AML-193 (cell line): ENCODE data around the gene COMMD6.
A peak's percentile ranks its signal among the peaks of the same experiment; 100 is the strongest.

Experiments used
- DNase-seq, 2 experiments: peaks; one replicate each; lab custom pipeline; 2025; lab: John Stamatoyannopoulos, UW

COMMD6 gene

DNA sequence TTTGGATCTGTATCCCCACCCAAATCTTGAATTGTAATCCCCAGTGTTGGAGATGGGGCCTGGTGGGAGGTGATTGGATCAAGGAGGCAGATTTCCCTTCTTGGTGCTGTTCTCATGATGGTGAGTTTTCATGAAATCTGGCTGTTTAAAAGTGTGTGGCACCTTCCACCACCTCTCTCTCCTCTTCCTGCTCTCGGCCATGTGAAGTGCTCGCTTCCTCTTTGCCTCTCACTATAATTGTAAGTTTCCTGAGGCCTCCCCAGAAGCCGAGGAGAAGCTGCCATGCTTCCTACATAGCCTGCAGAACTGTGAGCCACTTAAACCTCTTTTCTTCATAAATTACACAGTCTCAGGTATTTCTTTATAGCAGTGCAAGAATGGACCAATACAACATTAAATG, 15.7 kb downstream of the COMMD6 start:
- no peak for DNase-seq

DNA sequence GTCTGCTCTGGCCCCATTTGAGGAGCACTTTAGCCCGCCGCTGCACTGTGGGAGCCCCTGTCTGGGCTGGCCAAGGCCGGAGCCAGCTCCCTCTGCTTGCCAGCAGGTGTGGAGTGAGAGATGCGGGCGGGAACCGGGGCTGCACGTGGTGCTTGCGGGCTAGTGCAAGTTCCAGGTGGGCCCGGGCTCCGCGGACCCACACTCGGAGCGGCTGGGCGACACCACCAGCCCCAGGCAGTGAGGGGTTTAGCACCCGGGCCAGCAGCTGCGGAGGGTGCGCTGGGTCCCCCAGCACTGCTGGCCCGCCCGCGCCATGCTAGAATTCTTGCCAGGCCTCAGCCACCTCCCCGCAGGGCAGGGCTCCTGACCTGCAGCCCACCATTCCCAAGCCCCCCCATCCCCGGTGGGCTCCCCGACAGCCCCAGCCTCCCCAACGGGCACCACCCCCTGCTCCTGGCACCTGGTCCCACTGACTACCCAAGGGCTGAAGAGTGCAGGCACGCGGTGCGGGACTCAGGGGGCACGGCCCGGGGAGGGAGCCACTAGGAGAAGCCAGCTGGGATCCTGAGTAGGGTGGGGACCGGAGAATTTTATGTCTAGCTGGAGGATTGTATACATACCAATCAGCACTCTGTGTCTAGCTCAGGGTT, 19.1 kb downstream of the COMMD6 start:
- DNase-seq = no peak

DNA sequence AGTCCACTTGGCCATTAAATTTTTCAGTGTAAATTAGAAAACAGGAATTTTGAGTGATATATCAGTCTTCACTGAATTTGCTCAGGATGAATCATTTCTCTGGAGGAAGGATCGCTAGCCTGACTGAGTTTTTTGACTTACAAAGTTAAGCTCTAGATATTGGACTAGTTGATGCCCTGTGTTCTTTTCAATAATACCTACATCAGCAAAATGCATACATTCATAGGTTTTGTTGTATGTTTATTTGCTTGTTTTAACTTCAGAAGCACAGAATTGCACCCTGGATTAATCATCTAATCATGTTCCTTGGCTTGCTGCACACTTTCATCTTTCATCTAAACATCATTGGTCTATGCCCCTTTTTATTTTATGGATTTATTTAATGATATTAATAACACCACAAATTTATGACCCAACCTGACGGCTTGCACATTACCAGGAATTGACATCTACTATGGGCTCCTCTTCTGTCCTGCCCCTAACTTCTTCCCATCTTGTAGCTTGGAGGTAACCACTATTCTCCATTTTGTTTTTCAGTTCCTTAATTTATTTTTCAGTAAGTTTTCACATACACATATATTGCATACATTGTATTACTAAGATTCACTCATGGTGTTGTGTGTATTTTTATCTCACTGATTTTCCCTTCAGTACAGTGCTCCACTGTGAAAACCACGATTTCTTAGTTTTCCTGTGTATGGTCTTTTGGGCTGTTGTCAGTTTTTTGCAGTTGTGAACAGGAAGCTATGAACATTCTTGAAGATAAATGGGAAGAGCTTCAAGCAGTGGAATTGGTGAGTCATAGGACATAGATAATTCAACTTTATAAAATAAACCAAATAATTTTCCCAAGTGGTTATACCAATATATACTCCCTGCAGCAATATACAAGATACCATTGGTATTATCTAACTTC, 23.3 kb downstream of the COMMD6 start:
- peak; percentile 33 to 59 for DNase-seq

DNA sequence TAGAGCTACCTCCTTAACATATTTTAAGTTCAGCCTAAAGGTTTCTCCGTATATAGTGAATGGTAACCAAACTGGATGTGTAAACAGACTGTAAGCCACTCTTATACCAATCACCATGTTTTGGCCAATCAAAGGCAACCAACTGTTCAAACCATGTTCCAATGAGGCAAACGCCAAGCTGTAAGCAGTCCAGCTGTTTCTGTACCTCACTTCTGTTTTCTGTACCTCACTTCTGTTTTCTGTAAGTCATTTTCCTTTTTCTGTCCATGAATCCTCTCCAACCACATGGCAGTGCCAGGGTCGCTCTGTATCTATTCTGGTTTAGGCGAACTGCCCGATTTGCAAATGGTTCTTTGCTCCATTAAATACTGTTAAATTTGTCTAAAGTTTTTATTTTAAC, 24.4 kb downstream of the COMMD6 start:
- DNase-seq = no peak

DNA sequence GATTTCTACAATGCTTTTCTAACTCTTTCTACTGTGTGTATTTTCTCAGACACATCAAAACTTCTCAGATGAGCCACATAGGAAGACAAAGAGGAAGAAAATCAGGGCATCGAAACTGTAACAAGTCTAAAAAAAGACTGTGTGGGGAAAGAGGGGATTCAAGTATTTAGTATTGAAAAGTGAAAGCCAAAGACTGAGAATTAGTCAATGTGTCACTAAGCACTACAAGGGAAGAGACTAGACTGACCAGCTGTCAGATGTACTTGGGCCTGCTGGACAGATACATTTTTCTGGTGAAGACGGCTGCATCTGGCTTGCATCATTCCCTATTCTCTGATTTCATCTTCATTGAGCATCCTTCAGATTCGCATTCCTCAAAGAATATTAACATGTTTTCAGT, 25.4 kb downstream of the COMMD6 start:
- no peak for DNase-seq

DNA sequence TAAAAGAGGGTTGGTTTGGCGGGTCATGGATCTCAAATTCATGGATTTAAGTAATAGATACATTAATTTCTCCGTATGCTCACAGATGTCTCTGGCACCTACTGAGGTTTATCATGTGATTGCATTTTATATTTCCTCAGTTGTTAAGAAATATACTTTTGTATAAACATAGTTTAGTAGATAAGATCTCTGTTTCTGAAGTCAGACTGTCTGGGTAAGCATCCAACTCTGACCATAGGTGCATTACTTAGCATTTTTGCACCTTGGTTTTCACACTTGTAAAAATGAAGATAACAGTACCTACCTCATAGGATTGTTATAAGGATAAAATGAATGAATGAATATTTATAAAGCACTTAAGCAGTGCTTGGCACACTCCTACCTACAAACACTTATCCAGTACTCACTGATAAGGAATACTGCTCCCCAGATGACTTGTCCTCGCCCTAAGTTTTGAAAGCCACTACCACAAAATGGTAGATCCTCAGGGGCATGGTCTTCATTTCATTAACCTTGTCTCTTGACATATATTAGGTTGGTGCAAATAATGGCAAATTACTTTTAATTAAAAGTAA, 26.5 kb downstream of the COMMD6 start:
- no peak for DNase-seq

DNA sequence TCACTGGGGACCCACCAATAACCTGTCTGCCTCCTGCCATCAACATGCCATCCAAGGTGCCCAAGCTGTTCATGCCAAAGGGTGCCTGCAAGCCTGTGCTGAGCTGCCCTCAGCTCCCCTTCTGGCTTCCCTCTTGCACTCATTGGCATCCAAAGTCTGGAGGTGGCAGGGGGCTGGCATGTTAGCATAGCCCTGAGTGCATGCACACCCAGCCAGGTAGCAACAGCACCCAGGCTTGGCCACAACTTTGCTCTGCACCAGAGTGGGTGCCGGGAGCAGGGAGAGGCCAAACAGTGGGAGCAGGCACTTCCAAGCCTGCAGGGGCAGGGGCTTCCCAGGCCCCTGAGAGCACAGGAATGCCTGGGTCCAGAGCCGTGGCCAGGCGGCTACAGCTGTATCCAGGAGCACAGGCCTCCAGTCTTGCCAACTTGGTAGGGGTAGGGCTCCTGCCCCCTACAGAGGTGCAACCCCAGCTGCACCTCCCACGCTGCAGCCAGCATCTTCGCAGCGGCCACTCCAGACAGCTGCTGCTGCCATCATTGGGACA, 29.6 kb downstream of the COMMD6 start:
- DNase-seq = no peak

DNA sequence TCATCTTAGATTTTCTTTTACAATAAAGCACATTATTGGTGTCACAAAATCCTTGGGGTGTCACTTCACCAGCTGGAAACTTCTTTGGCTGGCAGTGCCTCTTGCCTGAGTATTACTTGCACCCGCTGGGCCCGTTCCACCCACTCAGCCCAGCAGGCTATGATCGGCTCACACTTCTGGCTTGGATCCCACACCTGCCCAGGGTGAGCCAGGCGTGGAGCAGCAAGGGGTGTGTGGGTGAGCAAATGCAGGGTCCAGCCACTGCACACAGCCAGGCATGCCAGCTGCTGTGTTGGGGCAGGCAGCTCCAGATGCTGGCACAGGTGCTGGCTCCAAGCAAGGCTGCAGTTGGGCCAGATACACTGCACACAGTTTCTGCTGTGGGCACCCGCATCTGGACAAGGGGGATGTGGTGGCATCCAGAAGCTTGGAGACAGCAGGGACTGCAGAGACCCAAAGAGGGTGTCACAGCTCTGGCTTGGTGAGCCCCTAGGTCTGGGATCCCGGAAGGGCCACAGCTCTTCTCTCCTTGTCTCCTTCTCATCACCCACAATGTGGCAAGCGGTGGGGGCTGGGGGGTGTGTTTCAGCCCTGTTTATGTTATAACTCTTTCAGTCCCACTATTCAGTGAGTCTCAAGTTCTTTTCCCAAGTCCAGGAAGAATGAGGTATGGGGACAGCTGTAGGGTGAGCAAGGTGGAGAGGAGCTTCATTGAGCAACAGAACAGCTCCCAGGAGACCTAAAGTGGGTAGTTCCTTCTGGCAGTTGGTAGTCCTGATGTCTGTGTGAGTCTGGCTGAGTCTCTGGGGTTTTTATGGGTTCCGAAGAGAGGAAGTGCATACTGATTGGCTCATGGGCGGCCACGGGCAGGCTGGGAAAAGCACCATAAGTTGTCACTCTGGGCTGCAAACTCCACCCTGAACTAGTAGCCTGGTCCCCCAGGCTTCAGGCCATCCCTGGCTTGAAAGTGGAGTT, 30.3 kb downstream of the COMMD6 start:
- DNase-seq = no peak

DNA sequence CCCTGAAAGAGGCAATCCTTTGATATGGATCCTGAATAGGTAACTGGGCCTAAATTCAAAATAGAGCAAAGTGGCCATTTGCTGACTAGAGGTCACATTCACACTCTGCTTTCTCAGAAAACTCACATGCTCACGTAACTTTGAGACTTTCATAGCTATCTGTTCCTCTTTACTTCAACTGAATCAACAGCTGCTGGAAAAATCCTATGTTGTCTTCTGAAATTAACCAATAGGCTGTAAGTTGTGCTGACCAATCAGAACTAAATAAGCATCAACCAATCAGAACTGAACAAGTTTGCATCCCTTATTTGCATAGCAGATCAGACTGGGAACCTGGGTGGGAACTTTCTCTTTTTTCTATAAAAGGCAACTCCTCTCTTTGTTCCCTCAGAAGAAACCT, 31.6 kb downstream of the COMMD6 start:
- DNase-seq = peak in 1 of 2 experiments; percentile 28

DNA sequence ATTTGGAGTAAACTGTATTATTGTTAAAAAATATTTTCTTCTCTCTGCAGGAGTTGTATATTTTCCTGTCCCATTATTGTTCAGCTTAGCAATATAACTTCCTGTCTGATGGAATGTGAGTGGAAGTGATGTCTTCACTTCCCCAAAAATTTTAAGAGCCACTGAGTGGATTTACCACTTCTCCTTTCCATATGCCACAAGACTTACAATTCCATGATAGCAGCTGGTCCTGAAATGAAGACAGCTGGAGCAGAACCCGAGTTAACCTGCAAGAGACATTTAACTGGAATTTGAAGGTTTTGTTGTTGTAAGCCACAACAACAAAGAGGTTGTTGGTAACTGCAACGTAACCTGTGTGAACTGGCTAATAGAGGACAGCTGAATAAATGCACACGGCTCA, 32.3 kb downstream of the COMMD6 start:
- peak; percentile 92 to 96 for DNase-seq

DNA sequence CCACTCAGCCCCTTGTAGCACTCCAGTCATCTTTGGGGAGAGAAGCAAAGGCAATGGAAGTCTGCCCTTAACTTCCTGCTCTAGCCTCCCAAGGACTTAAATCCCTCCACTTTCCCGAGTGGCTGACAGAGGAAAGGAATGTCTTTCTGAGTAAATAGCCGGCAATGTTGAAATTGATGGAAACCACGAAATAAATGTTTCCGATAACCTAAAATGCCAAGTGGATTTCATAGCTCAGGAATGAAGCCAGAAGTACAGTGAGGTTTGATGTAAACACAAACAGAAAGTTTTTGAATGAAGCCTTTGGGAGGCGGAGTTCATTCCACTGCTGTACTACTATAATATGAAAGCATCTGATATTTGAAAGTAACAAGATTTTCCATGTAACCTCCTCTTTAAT, 41.7 kb downstream of the COMMD6 start:
- DNase-seq = no peak

DNA sequence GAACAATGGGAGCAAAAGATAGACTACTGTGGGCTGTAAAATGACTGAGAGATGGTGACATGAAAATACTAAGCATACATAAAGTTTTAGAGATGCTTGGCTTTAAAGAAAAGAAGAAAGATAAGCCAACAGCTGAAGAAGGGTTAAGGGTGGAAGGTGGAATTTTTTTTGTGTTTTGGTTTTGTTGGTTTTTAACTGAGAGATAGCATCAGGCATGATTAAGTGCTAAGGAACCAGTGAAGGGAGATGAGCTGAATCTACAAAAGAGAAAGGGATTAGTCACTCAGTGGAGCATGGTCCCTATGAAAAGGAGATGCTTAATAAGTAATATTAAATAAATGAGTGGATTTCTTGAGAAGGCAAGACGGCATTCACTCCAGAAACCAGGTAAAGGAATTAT, 43.1 kb downstream of the COMMD6 start:
- no peak for DNase-seq

DNA sequence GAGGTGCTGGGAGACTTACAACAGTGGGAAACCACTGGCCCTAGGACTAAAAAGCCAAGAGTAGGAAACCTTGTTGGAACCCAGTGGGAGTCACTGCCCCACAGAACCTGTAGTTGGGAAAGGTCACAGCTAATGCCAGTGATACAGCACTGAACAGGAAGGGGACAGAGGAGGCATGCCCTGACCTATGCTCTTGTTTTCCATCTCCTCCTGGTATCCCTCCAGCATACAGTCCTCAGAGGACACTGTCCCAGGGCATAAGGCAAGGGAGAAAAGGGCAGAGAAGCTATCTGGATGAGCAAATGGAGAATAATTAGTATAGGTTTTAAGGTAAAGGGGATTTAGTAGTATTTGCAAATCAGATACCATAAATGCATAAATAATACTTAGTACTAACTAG, 44.5 kb downstream of the COMMD6 start:
- DNase-seq = no peak

DNA sequence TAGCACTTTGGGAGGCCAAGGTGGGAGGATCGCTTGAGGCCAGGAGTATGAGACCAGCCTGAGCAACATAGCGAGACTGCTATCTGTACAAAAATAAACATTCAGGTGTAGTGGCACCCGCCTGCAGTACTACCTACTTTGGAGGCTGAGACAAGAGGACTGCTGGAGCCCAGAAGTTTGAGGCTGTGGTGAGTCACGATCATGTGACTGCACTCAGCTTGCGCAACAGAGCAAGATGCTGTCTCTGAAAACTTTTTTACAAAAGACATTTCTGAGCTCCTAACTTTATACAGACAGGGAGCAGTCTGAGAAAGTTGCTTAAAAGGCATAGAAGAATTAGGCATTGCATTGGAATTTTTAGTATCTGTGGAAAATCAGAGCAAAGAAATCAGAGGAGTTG, 45.3 kb downstream of the COMMD6 start:
- DNase-seq = no peak

DNA sequence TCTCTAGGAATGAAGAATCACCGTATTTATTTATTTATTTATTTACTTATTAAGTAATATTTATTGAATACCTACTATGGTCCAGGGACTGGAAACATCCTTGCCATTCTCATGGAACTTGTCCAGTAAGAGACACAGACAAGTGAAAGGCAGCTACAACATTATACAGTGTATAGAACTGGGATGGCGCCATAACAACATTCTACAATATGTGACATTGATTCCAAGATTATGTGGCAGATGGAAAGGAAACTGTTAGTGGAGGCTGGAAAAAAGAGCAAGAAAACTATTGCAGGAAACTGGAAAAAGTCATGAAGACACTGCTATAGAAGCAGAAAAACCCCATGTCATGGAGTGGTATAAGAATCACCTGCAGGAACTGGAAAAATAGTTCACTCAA, 46.3 kb downstream of the COMMD6 start:
- no peak for DNase-seq

DNA sequence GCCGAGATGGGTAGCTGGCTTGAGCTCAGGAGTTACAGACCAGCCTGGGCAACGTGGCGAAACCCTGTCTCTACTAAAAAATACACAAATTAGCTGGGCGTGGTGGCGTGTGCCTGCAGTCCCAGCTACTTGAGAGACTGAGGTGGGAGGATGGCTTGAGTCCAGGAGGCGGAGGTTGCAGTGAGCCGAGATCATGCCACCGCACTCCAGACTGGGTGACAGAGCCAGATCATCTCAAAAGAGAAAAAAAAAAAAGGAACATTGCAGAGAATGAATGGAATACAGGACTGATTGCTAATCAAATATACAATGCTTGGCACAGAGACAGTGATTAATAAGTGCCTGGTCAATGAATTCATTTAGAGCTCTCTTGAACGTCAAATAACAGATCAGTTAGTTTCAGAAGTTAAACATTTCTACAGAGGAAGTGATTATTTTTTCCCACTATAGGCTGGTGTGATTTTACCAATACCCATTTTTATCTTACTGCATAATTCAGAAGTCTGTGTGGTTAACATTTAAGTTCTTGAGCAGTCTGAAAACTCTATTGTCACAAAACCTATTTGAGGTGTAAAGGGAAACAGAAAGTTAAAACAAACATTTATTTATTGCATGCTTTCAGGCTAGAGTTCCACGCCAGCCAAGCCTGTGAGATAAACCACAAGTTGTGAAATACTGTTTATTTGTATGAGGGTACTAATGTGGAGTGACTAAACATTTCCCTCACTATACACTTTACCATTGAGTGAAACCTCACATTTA, 48.0 kb downstream of the COMMD6 start:
- peak; percentile 42 to 59 for DNase-seq

DNA sequence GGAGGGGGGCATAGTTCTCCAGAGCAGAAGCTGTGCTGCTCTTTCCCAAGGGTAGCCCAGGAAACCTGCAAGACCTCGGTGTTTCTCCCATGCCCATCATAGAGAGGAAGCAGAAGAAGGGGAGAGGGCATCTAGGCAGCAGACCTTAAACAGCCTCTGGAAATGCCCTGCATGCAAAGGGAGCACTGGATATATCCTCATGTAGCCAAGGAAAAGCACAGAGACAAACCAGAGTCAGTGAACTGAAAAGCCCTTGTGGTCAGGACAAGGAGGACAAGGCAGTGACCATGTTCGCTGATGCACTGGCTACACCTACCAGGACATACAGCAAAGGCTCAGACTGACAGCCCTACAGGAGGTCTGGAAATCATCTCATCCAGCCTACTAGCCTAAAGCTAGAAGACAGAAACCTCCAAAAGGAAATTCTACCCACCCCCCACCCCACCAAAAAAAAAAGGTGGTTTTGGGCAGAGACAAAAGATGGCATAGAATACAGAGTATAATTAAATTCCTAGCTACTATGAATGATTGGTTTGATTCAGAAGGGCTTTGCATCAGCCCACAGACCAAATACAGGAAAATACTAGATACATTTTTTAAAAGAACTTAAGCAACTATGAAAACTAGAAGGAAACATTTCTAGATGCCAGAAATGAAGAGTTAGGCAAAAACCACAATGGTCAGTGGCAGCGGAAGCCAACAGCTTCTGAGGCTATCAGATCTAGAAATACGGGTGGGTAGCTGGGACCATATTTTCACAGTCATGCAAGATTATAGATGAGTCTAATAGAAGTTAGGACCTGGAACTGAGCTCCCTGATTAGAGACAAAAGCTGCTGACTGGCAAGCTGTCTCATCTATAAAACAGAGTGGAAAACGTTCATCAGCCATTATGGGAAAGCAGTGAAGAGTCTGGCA, 51.2 kb downstream of the COMMD6 start:
- peak; percentile 50 to 55 for DNase-seq

DNA sequence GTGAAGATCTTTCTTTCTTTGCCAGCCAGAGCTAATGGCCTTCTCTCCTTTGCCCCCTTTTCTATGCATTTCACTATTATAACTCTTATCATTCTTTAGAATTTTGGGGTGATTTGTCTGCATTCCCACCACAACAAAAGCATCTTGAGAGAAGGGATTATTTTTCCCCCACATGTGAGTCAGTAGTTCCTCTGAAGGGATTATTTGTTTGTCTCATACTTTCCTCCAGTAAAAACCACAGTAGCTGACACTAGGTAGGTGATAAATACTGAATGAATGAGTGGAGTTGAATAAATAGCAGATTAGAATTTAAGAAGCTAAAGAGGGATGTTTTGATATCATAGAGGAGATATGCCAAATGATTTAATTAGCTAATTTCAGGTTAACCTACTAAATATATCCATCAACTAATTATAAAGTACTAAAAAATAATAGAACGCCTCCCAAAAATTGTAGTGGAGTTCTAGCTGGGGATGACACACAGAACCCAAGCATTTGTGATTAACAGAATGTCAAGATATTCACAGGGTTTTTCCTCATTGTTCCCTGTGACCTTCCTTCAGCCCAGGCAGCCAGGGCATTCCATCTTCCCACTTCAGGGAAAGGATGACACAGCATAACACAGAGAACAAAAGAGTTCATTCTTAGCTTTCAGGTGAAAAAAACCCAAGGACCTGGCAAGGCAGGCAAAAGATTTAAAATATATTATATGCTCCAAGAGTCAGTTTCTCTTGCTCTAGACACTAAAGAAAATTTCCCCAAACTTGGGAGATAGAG, 52.2 kb downstream of the COMMD6 start:
- DNase-seq = no peak

DNA sequence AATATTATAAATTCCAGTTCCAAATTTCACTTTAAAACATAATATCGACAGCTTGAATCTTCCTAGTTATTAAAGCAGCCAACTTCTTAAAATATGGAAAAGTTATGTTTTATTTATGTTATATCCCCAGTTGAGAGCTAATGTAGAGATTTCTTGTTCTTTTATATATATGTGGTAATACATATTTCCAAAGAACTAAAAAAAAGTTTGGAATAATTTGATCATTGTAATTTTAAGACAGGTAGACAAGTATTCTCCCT, 54.9 kb downstream of the COMMD6 start:
- DNase-seq = no peak
